MG63 (cell line): ENCODE data around the gene SGTA. TPM values are rescaled to one million over a fixed set of nuclear protein-coding genes. Genes with fewer than 3 reads are reported as not detected.

ENCODE experiments used
- DNase-seq: peaks from one replicate; pipeline ENCODE4 v3.0.0-alpha.2; 2020
- H3K27me3 ChIP-seq: fragments of 250-450 bp; sonication (Bioruptor Pico); 2 replicates; pipeline ENCODE4 v1.5.1; 2020; ENCODE audit warnings: mild to moderate bottlenecking, moderate library complexity
- H3K36me3 ChIP-seq: fragments of 250-450 bp; sonication (Bioruptor Pico); 2 replicates; pipeline ENCODE4 v1.5.1; 2020; ENCODE audit warnings: mild to moderate bottlenecking, moderate library complexity
- H3K4me3 ChIP-seq: fragments of 250-450 bp; sonication (Bioruptor Pico); 2 replicates; pipeline ENCODE4 v1.5.1; 2020; ENCODE audit warnings: mild to moderate bottlenecking, moderate library complexity
- H3K9me3 ChIP-seq: fragments of 250-450 bp; sonication (Bioruptor Pico); 2 replicates; pipeline ENCODE4 v1.5.1; 2020; ENCODE audit warnings: mild to moderate bottlenecking, moderate library complexity
- total RNA-seq: library from RNA; depleted of rRNA; stranded (reverse); fragments of >200 nt; shearing (Covaris generic); gene quantifications from 2 replicates; pipeline ENCODE4 v1.2.3, GENCODE V29; 2014; ENCODE audit warnings: low replicate concordance

The SGTA gene
- total RNA-seq, 1 experiment from 2014 or later: 87.7 TPM

- no peaks in the 10 kb centered on the region for H3K9me3 ChIP-seq
- H3K36me3 ChIP-seq: no peaks in the 10 kb centered on the region; the same call in 1 of the 2 replicates
- no peak for DNase-seq
These were observed 4.0 kb upstream of the SGTA start for GRCh38 chr19:2787115-2787514.

GRCh38 chr19:2785244-2785997 lies 2.3 kb upstream of the SGTA start, which contains the start of gene THOP1:
TSS of gene THOP1 (plus strand) at chr19:2785503. CDS start at chr19:2785663, 160 bp downstream.
- no peaks in the 10 kb centered on the region for H3K9me3 ChIP-seq
- H3K27me3 ChIP-seq: no peaks in the 10 kb centered on the region
- DNase-seq: peak; percentile 98
- peaks cover 6% of the 10 kb centered on the region; the same call in 1 of the 2 replicates for H3K36me3 ChIP-seq
- H3K4me3 ChIP-seq: peak within 1 kb of the TSS; percentile 83

More at GRCh38 chr19:2787115-2787514, 4.0 kb upstream of the SGTA start:
- Histone ChIP-seq H3K4me3 (no peak overlapping the region), H3K27me3 (no peaks in the 10 kb centered on the region)

GRCh38 chr19:2783781-2784145 lies 690 bp upstream of the SGTA start:
- DNase-seq: no peak
- Histone ChIP-seq H3K36me3 (peaks cover 10% of the 10 kb centered on the region; the same call in 1 of the 2 replicates), H3K4me3 (peak overlapping the region; percentile 8; the same call in 1 of the 2 replicates), H3K9me3 (no peaks in the 10 kb centered on the region), H3K27me3 (no peaks in the 10 kb centered on the region)

- Histone ChIP-seq H3K4me3 (peak overlapping the region; percentile 96), H3K27me3 (no peaks in the 10 kb centered on the region), H3K9me3 (no peaks in the 10 kb centered on the region), H3K36me3 (peaks cover 10% of the 10 kb centered on the region; the same call in 1 of the 2 replicates)
- no peak for DNase-seq
These were observed 641 bp downstream of the SGTA start for GRCh38 chr19:2782329-2782935.

- H3K9me3 ChIP-seq: no peaks in the 10 kb centered on the region
- H3K36me3 ChIP-seq: peaks cover 10% of the 10 kb centered on the region; the same call in 1 of the 2 replicates
- DNase-seq: no peak
- H3K4me3 ChIP-seq: no peak overlapping the region
- no peaks in the 10 kb centered on the region for H3K27me3 ChIP-seq
These were observed 2.8 kb downstream of the SGTA start for GRCh38 chr19:2780284-2780683.

GRCh38 chr19:2779121-2779740 lies 3.8 kb downstream of the SGTA start:
- Histone ChIP-seq H3K27me3 (no peaks in the 10 kb centered on the region), H3K4me3 (no peak overlapping the region), H3K9me3 (no peaks in the 10 kb centered on the region), H3K36me3 (peaks cover 10% of the 10 kb centered on the region; the same call in 1 of the 2 replicates)
- DNase-seq: no peak

- peaks cover 10% of the 10 kb centered on the region; the same call in 1 of the 2 replicates for H3K36me3 ChIP-seq
- no peaks in the 10 kb centered on the region for H3K9me3 ChIP-seq
- no peak overlapping the region for H3K4me3 ChIP-seq
- DNase-seq: no peak
- no peaks in the 10 kb centered on the region for H3K27me3 ChIP-seq
These were observed 5.0 kb downstream of the SGTA start for GRCh38 chr19:2777952-2778683.

GRCh38 chr19:2775556-2776430 lies 7.3 kb downstream of the SGTA start:
- H3K27me3 ChIP-seq: no peaks in the 10 kb centered on the region
- DNase-seq: peak; percentile 71
- H3K4me3 ChIP-seq: no peak overlapping the region
- H3K36me3 ChIP-seq: peaks cover 4% of the 10 kb centered on the region; the same call in 1 of the 2 replicates
- no peaks in the 10 kb centered on the region for H3K9me3 ChIP-seq

GRCh38 chr19:2774953-2775555 lies 8.0 kb downstream of the SGTA start:
- DNase-seq: no peak
- H3K27me3 ChIP-seq: no peaks in the 10 kb centered on the region
- no peaks in the 10 kb centered on the region for H3K9me3 ChIP-seq
- H3K4me3 ChIP-seq: no peak overlapping the region
- peaks cover 4% of the 10 kb centered on the region; the same call in 1 of the 2 replicates for H3K36me3 ChIP-seq

- Histone ChIP-seq H3K9me3 (no peaks in the 10 kb centered on the region), H3K36me3 (peaks cover 2% of the 10 kb centered on the region; the same call in 1 of the 2 replicates), H3K27me3 (no peaks in the 10 kb centered on the region), H3K4me3 (no peak overlapping the region)
- DNase-seq: no peak
These were observed 8.9 kb downstream of the SGTA start for GRCh38 chr19:2774083-2774679.

- Histone ChIP-seq H3K9me3 (no peaks in the 10 kb centered on the region), H3K4me3 (no peak overlapping the region), H3K36me3 (no peaks in the 10 kb centered on the region), H3K27me3 (no peaks in the 10 kb centered on the region)
- DNase-seq: no peak
These were observed 11.0 kb downstream of the SGTA start for GRCh38 chr19:2771786-2772674.

GRCh38 chr19:2770055-2771013 lies 12.7 kb downstream of the SGTA start:
- DNase-seq: no peak
- no peaks in the 10 kb centered on the region for H3K27me3 ChIP-seq
- no peak overlapping the region for H3K4me3 ChIP-seq
- no peaks in the 10 kb centered on the region for H3K9me3 ChIP-seq
- peaks cover 4% of the 10 kb centered on the region; the same call in 1 of the 2 replicates for H3K36me3 ChIP-seq

GRCh38 chr19:2769218-2769617 lies 13.9 kb downstream of the SGTA start:
- no peak for DNase-seq
- Histone ChIP-seq H3K9me3 (no peaks in the 10 kb centered on the region), H3K27me3 (no peaks in the 10 kb centered on the region), H3K36me3 (peaks cover 4% of the 10 kb centered on the region; the same call in 1 of the 2 replicates), H3K4me3 (no peak overlapping the region)
